Measurements from ENCODE around the gene ZNF679.
A peak's percentile ranks its signal among the peaks of the same experiment; 100 is the strongest.
"Not testable (repeated sequence)": the region's sequence is repeated elsewhere in the genome, so short reads cannot be mapped to it uniquely, and the experiment has no call there.

The ZNF679 gene

DNA sequence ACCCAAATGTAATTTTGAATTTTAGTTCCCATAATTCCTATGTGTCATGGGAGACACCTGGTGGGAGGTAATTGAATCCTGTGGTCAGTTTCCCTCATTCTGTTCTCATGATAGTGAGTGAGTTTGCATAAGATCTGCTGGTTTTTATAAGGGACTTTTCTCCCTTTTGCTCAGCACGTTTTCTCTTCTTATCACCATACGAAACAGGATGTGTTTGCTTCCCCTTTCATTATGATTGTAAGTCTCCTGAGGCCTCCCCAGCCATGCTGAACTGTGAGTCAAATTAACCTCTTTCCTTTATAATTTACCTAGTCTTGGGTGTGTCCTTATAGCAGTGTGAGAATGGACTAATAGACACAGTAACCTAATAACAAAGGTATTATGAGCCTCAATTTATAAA is 49.4 kb downstream of the ZNF679 start:
- Mint-ChIP-seq H3K36me3 (ENCODE audit: low read depth) (no peaks in the 10 kb centered on the region), H3K9me3 (peaks cover 23% of the 10 kb centered on the region)

DNA sequence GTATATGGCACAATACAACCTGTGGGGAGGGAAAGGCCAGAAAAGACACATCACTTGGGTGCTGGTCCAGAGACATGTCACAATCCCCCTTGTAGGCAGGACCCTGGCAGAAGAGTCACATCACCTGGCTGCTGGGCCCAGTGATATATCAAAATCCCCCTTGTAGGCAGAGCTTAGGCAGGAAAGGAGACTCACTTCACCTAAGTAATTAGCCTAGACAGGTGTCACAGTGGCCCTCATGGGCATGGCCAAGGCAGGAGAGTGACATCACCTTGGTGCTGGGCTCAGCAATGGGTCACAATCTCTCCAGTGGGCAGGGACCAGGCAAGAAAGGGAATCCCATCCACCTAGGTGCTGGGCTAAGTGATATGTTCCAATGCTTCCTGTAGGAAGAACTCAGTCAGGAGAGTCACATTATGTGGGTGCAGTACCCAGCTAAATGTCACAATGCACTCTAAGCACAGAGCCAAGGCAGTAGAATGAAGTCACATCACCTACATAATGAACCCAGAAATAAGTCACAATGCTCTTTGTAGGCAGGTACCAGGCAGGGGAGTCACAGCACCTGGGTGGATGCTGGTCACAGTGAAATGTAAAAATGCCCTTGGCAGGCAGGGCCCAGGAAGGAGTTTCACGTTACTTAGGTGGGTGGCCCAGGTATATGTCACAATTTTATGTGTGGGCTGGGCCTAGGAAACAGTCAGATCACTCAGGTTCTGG is 66.6 kb downstream of the ZNF679 start:
- Mint-ChIP-seq H3K4me3 (no peak overlapping the region), H3K4me1 (ENCODE audit: low read depth) (no peaks in the 10 kb centered on the region), H3K9me3 (peaks cover 4% of the 10 kb centered on the region)

More for the DNA sequence above, 49.4 kb downstream of the ZNF679 start:
- no peak overlapping the region for H3K27ac Mint-ChIP-seq
- no peak overlapping the region for H3K4me3 Mint-ChIP-seq
- no peaks in the 10 kb centered on the region for H3K4me1 Mint-ChIP-seq (ENCODE audit: low read depth)
- no peaks in the 10 kb centered on the region for H3K27me3 Mint-ChIP-seq

DNA sequence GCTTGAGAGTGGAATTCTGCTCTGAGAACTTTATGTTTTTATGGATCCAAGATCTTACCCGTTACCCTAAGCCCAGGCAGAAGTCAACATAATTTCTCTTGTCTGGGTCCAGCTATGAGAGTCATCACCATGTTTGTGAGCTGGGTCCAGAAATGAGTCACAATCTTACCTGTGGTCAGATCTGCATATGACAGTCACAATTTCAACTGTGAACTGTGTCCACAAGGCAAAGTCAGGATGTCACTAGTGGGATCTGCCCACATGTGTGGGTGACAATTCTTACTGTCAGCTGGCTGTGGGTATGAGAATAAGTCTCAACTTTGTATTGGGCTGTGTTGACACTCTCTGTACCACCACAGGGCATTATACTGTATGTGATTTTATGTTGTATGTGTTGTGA is 69.1 kb downstream of the ZNF679 start:
- H3K4me1 Mint-ChIP-seq (ENCODE audit: low read depth); H3K36me3 Mint-ChIP-seq (ENCODE audit: low read depth); H3K27me3 Mint-ChIP-seq; H3K4me3 Mint-ChIP-seq; H3K9me3 Mint-ChIP-seq; H3K27ac Mint-ChIP-seq: not testable (repeated sequence)

More for the DNA sequence above, 66.6 kb downstream of the ZNF679 start:
- Mint-ChIP-seq H3K27ac (no peak overlapping the region), H3K36me3 (ENCODE audit: low read depth) (no peaks in the 10 kb centered on the region), H3K27me3 (no peaks in the 10 kb centered on the region)

DNA sequence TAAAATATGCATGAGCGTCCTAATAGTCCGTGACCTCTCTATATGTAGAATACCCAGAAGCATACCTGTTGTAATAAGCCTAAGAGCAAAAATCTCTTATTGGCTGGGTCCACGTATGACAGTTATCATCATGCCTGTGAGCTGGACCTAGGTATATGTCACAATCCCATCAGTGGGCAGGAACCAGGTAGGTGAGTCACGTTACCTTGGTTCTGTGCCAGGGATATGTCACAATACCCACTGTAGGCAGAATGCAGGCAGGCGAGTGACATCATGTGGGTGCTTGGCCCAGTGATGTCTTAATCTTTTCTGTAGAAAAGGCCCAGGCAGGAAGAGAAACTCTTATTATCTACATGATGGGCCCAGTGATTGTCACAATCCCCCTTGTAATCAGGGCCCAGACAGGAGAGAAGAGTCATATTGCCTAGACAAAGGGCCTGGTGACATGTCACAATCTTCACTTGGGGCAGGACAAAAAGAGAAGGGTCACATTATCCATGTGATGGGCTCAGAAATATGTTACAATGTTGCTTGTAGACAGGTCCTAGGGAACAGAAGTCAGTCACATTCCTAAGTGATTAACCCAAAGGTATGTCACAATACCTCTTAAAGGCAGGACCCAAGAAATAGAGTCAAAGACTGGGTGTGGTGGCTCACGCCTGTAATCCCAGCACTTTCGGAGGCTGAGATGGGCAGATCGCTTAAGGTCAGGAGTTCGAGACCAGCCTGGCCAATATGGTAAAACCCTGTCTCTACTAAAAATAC is 72.5 kb downstream of the ZNF679 start:
- Mint-ChIP-seq H3K4me3 (no peak overlapping the region), H3K9me3 (peaks cover 4% of the 10 kb centered on the region), H3K4me1 (ENCODE audit: low read depth) (peaks cover 13% of the 10 kb centered on the region), H3K36me3 (ENCODE audit: low read depth) (no peaks in the 10 kb centered on the region), H3K27me3 (no peaks in the 10 kb centered on the region), H3K27ac (no peak overlapping the region)

DNA sequence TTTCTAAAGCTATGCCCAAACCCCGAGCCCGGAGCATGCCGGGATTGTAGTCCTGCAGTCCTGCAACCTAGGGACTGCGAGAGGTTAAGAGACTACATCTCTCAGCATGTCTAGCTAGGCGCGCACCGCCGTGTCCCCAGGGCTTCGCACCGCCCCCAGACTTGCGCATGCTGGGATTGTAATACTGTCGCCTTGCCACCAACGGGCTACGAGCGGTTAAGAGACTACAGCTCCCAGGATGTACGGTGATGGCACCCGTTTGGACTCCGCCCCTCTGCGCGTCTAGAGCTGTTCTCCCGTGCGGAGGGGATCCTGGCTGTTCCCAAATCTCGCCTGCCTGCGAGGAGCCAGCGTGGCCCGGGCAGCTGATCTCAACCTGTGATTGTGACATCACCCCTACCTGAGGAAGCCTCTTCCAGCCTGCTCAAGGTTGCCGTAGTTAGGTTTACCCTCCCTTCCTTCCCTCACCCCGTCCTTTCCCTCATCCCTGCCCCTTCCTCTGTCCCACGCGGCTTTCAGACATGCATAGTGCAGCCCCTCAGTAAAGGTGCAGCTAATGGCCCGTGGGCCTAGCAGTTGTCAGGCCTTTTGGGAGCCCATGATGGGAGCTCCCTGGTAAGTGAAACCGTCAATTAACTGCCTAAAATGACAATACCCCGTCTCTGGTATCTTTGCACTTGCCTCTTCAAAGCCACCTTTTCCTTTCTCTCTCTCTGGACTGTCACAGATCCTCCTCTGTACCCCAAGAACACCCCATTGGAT is 79.2 kb downstream of the ZNF679 start:
- Mint-ChIP-seq H3K4me1 (ENCODE audit: low read depth) (peaks cover 41% of the 10 kb centered on the region), H3K36me3 (ENCODE audit: low read depth) (peaks cover 4% of the 10 kb centered on the region), H3K9me3 (peaks cover 4% of the 10 kb centered on the region), H3K4me3 (peak overlapping the region; percentile 92), H3K27me3 (no peaks in the 10 kb centered on the region), H3K27ac (peak overlapping the region; percentile 95)

DNA sequence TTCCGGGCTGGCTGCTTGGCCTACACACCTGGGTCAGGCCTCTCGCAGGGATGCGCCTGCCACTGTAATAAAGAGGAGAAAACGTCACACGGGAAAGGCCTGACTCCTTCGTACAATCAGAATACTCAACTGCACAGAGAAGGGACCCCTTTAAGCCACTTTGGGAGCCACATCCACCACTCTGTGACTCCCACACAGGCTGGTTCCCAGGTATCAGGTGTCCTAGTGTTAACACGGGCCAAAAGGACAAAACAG is 79.7 kb downstream of the ZNF679 start:
- H3K4me1 Mint-ChIP-seq (ENCODE audit: low read depth), result peaks cover 45% of the 10 kb centered on the region
- peaks cover 4% of the 10 kb centered on the region for H3K36me3 Mint-ChIP-seq (ENCODE audit: low read depth)
- H3K27ac Mint-ChIP-seq, result peak overlapping the region; percentile 95
- peaks cover 4% of the 10 kb centered on the region for H3K9me3 Mint-ChIP-seq
- no peaks in the 10 kb centered on the region for H3K27me3 Mint-ChIP-seq
- peak overlapping the region; percentile 92 for H3K4me3 Mint-ChIP-seq

DNA sequence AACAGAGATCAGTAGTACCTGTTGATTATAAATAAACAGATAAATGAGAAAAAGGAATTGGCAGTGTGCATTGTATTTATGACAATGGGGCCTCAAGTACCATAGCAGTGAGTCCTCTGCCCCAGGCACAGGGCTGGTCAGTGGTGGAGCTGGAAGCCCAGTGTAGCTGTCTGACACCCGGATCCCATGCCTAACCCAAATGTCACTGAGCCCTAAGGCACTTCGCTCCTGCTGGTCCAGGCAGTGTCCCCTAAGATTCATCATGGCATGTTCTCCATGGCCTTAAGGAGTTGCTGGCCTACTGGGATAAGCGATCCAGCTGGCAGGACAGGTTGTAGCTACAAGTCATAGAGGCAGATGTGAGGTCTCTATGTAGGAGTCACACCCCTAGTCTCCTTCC is 82.2 kb downstream of the ZNF679 start:
- peaks cover 54% of the 10 kb centered on the region for H3K4me1 Mint-ChIP-seq (ENCODE audit: low read depth)
- H3K27me3 Mint-ChIP-seq, result no peaks in the 10 kb centered on the region
- H3K36me3 Mint-ChIP-seq (ENCODE audit: low read depth), result peaks cover 12% of the 10 kb centered on the region
- no peak overlapping the region for H3K27ac Mint-ChIP-seq
- peaks cover 4% of the 10 kb centered on the region for H3K9me3 Mint-ChIP-seq
- H3K4me3 Mint-ChIP-seq, result no peak overlapping the region

DNA sequence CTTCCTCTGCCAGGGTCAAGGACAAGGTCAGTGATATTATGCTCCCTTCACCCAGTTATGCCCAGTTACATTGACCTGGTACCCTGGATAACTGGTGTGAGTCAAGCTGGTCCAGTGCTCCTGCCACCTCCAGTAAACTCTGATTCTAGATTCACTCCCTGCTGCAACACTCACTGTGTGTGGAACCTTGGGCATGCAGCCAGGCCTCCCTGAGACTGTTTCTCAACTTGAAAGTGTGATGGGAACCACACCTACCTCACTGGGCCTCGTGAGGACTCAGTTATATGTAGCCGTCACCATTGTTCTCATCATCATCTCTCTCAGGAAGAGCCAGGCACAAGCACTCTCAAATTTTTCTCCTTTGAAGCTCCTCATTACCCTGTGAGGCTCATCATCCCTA is 84.6 kb downstream of the ZNF679 start:
- peak overlapping the region; percentile 10 for H3K4me3 Mint-ChIP-seq
- peaks cover 4% of the 10 kb centered on the region for H3K9me3 Mint-ChIP-seq
- H3K27ac Mint-ChIP-seq, result peak overlapping the region; percentile 96
- no peaks in the 10 kb centered on the region for H3K27me3 Mint-ChIP-seq
- H3K36me3 Mint-ChIP-seq (ENCODE audit: low read depth), result peaks cover 35% of the 10 kb centered on the region
- H3K4me1 Mint-ChIP-seq (ENCODE audit: low read depth), result peaks cover 44% of the 10 kb centered on the region

DNA sequence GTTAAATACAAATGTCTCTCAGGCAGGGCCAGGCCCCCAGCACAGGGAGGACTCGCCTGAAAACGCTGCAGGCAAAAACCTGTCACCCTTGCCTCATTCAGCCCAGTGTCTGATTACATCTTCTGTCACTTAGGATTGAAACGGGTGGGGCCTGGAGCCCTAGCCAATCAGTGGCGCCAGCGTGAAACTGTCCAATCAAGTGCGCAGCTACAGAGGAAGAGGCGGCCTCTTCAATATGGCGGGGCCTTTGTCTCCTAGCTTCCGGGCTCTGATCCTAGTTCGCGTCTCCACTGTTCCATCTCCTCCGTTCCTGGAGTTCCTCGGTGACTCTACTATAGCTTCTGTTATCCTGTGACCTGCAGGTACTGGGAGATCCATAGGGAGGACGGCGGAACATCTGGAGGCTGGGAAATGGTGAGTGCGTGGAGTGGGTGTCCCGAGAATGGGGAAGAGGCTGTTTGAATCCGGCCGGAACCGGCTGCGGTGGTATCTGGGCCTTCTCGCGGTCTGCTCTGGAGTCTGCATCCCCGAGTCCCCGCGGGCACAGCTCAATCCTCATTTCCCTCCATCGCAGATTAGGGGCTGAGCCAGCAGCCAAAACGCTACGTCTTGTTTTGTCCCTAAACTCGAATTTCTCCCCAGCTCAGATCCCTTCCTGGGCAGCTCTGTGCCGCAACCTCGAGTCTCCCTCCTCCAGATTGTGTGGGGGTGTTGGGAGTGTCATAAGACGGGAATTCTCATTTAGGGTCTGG is 85.6 kb downstream of the ZNF679 start, which contains the start of gene ZNF736:
Gene ZNF736 (plus strand): TSS at position 222 of the 752 bp plus-strand sequence. CDS start 190 bp downstream, at position 412.
- Mint-ChIP-seq H3K27ac (peak within 1 kb of the TSS; percentile 96), H3K27me3 (no peaks in the 10 kb centered on the region), H3K9me3 (peaks cover 5% of the 10 kb centered on the region), H3K4me1 (ENCODE audit: low read depth) (peaks cover 40% of the 10 kb centered on the region), H3K36me3 (ENCODE audit: low read depth) (peaks cover 37% of the 10 kb centered on the region), H3K4me3 (peak within 1 kb of the TSS; percentile 97)

DNA sequence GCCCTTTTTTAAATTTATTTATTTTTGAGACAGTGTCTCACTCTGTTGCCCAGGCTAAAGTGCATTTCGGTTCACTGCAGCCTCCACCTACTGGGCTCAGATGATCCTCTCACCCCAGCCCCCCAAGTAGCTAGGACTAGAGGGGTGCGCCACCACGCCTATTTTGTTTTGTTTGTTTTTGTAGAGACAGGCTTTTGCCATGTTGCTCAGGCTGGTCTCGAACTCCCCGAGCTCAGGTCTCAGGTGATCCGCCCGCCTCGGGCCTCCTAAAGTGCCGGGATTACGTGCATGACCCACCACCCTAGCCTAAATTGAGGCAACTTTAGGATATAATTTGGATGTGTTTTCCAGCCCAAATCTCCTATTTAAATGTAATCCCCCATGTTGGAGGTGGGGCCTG is 86.3 kb downstream of the ZNF679 start:
- peak overlapping the region; percentile 96 for H3K27ac Mint-ChIP-seq
- H3K36me3 Mint-ChIP-seq (ENCODE audit: low read depth), result peaks cover 37% of the 10 kb centered on the region
- H3K9me3 Mint-ChIP-seq, result peaks cover 5% of the 10 kb centered on the region
- peaks cover 39% of the 10 kb centered on the region for H3K4me1 Mint-ChIP-seq (ENCODE audit: low read depth)
- peak overlapping the region; percentile 97 for H3K4me3 Mint-ChIP-seq
- H3K27me3 Mint-ChIP-seq, result no peaks in the 10 kb centered on the region

DNA sequence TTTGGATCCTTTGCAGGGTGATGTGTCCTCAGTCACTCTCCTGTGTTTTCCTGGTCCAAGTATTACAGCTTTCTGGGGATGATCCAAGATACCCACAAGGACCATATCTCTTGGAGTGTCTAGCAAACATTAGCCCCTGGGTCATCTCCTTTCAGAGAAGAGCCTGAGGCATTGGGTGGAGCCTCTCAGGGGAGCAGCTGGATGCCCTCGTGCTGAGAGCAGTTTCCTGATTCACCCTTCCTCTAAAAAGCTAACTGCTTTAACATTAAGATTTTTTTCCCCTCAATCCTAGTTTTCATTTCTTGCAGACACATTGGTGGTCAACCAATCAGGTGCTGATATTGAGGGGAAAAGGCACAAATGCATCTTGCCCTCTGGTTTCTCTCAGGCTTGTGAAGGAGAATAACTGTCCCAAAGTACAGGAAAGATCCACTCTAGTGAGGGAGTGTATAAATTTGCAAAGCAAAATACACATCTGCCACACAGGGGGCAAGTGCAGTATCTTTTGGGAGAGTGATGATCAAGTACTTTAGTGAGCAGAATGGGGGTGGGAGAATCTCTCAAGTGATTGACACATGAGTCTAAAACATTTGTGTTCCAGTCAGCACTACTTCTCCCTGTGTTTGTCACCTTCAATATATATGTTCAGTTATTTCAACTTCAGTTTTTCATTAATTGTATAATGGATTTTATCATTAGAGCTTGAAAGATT is 87.9 kb downstream of the ZNF679 start:
- Mint-ChIP-seq H3K4me1 (ENCODE audit: low read depth) (peaks cover 45% of the 10 kb centered on the region), H3K4me3 (peak overlapping the region; percentile 28), H3K36me3 (ENCODE audit: low read depth) (peaks cover 50% of the 10 kb centered on the region)
- not testable (repeated sequence) for H3K9me3 Mint-ChIP-seq, H3K27me3 Mint-ChIP-seq, H3K27ac Mint-ChIP-seq
